ACHN (cell line): Measurements from ENCODE around the gene MCM9.
"Not testable (repeated sequence)": the region's sequence is repeated elsewhere in the genome, so short reads cannot be mapped to it uniquely, and the experiment has no call there.

ENCODE experiments used
- DNase-seq: peaks from one replicate; pipeline ENCODE4 v3.0.0-alpha.2; 2015
- in situ Hi-C: cut with HindIII; loops from 2 replicates; pipeline ENCODE4 v1.10.0; 2017; ENCODE audit warnings: low sequenced_read_pairs, low pct_ligation_motif_present, low pct_unique_long_range_greater_than_20kb

Gene MCM9

GRCh38 chr6:118875672-118876071 lies 59.3 kb downstream of the MCM9 start:
- no peak for DNase-seq
- in situ Hi-C loops = no loop called here

- DNase-seq = no peak
- in situ Hi-C loops = no loop called here
These were observed 61.7 kb downstream of the MCM9 start for GRCh38 chr6:118873239-118873638.

- in situ Hi-C loops = no loop called here
- DNase-seq = no peak
These were observed 62.2 kb downstream of the MCM9 start for GRCh38 chr6:118872726-118873125.

GRCh38 chr6:118872318-118872717 lies 62.6 kb downstream of the MCM9 start:
- in situ Hi-C loops = no loop called here
- DNase-seq = no peak

GRCh38 chr6:118871331-118871730 lies 63.6 kb downstream of the MCM9 start:
- in situ Hi-C loops = no loop called here
- DNase-seq = no peak

- no peak for DNase-seq
- in situ Hi-C loops = no loop called here
These were observed 64.9 kb downstream of the MCM9 start for GRCh38 chr6:118869894-118870589.

GRCh38 chr6:118869350-118869749 lies 65.6 kb downstream of the MCM9 start:
- DNase-seq = peak; percentile 7
- in situ Hi-C loops = no loop called here

- DNase-seq, in situ Hi-C loops: not testable (repeated sequence)
These were observed 66.1 kb downstream of the MCM9 start for GRCh38 chr6:118868901-118869300.

GRCh38 chr6:118867181-118867580 lies 67.8 kb downstream of the MCM9 start:
- no peak for DNase-seq
- in situ Hi-C loops = no loop called here

GRCh38 chr6:118865100-118865391 lies 69.9 kb downstream of the MCM9 start:
- no peak for DNase-seq
- in situ Hi-C loops = no loop called here

- DNase-seq = no peak
- in situ Hi-C loops = no loop called here
These were observed 70.4 kb downstream of the MCM9 start for GRCh38 chr6:118864341-118865099.

- in situ Hi-C loops = no loop called here
- DNase-seq = no peak
These were observed 72.5 kb downstream of the MCM9 start for GRCh38 chr6:118862443-118862842.

GRCh38 chr6:118860880-118861279 lies 74.1 kb downstream of the MCM9 start:
- no peak for DNase-seq
- in situ Hi-C loops = no loop called here

GRCh38 chr6:118860363-118860762 lies 74.6 kb downstream of the MCM9 start:
- no peak for DNase-seq
- in situ Hi-C loops = no loop called here

GRCh38 chr6:118859517-118860064 lies 75.4 kb downstream of the MCM9 start:
- DNase-seq = no peak
- in situ Hi-C loops = no loop called here

GRCh38 chr6:118856301-118856700 lies 78.7 kb downstream of the MCM9 start:
- in situ Hi-C loops = no loop called here
- no peak for DNase-seq

GRCh38 chr6:118853408-118853807 lies 81.6 kb downstream of the MCM9 start:
- in situ Hi-C loops = no loop called here
- DNase-seq = no peak

GRCh38 chr6:118844915-118845314 lies 90.0 kb downstream of the MCM9 start:
- in situ Hi-C loops = no loop called here
- DNase-seq = no peak

- in situ Hi-C loops = no loop called here
- no peak for DNase-seq
These were observed 91.1 kb downstream of the MCM9 start for GRCh38 chr6:118843685-118844390.
